ENCODE data around the gene LDLR. TPM values are rescaled to one million over a fixed set of nuclear protein-coding genes. Genes with fewer than 3 reads are reported as not detected.
A peak's percentile ranks its signal among the peaks of the same experiment; 100 is the strongest.
"Not testable (repeated sequence)": the region's sequence is repeated elsewhere in the genome, so short reads cannot be mapped to it uniquely, and the experiment has no call there.

Gene LDLR
- total RNA-seq, 3 donors from 2014 or later (not counting 1 experiment from before 2014, with no cell fraction given), result 84.7 to 172 (median 112) TPM

DNA sequence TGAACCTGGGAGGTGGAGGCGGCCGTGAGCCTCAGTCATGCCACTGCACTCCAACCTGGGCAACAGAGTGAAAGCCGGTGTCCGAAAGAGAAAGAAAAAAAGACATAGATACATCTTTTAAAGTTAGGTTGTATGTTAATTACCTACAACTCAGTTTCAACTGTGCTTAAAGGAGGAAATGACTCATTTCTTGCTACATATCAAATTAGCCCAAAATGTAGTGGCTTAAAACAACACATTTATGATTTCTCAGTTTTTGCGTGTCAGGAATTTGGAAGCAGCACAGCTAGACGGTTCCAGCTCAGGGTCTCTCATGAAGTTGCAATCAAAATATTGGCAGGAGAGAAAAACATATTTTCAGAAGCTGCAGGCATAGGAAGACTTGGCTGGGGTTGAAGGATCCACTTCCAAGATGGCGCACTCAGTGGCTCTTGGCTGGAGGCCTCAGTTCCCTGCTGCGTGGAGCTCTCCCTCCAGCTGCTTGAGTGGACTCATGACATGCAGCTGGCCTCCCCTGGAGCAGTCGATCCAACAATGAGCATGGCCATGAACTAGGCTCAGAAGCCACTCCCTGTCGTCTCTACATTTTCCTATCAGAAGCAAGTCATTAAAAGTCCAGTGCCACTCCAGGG lies 7.1 kb downstream of the LDLR start:
- DNase-seq (peak; percentile 40 to 62), ATAC-seq (peak; percentile 46 to 72 (median 57))
- intact Hi-C loops (cut with micrococcal nuclease), result no loop called here
- peaks cover 5% of the 10 kb centered on the region for H3K36me3 ChIP-seq (ENCODE audit: control insufficient read depth, insufficient read depth, low read length)
- H3K27me3 ChIP-seq (ENCODE audit: control insufficient read depth, insufficient read depth, low read length), result no peaks in the 10 kb centered on the region
- H3K4me3 ChIP-seq (ENCODE audit: low read length), result no peak overlapping the region
- H3K27me3 Mint-ChIP-seq (ENCODE audit: low read depth in 2 of 2), result no peaks in the 10 kb centered on the region
- H3K9me3 ChIP-seq (ENCODE audit: control insufficient read depth, insufficient read depth, low read length), result no peaks in the 10 kb centered on the region
- H3K4me3 Mint-ChIP-seq, result peak overlapping the region; percentile 83
- H3K27ac Mint-ChIP-seq, result peak overlapping the region; percentile 91 to 97
- H3K4me1 ChIP-seq (ENCODE audit: control insufficient read depth, insufficient read depth, low read length), result peaks cover 68% of the 10 kb centered on the region
- peak overlapping the region; percentile 76 for H3K27ac ChIP-seq (ENCODE audit: low read length)
- 53% methylated on average over 8 of the region's 10 CpGs for WGBS (ENCODE audit: insufficient coverage)
- H3K36me3 Mint-ChIP-seq, result no peaks in the 10 kb centered on the region
- H3K4me1 Mint-ChIP-seq, result peaks cover 42 to 49% of the 10 kb centered on the region in 2 donors
- TF ChIP-seq, protein P1, sequence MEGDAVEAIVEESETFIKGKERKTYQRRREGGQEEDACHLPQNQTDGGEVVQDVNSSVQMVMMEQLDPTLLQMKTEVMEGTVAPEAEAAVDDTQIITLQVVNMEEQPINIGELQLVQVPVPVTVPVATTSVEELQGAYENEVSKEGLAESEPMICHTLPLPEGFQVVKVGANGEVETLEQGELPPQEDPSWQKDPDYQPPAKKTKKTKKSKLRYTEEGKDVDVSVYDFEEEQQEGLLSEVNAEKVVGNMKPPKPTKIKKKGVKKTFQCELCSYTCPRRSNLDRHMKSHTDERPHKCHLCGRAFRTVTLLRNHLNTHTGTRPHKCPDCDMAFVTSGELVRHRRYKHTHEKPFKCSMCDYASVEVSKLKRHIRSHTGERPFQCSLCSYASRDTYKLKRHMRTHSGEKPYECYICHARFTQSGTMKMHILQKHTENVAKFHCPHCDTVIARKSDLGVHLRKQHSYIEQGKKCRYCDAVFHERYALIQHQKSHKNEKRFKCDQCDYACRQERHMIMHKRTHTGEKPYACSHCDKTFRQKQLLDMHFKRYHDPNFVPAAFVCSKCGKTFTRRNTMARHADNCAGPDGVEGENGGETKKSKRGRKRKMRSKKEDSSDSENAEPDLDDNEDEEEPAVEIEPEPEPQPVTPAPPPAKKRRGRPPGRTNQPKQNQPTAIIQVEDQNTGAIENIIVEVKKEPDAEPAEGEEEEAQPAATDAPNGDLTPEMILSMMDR (IDR thresholded peaks at IDR 0.05), result no peak
- peaks cover 0 to 3% of the 10 kb centered on the region in 2 donors for H3K9me3 Mint-ChIP-seq

DNA sequence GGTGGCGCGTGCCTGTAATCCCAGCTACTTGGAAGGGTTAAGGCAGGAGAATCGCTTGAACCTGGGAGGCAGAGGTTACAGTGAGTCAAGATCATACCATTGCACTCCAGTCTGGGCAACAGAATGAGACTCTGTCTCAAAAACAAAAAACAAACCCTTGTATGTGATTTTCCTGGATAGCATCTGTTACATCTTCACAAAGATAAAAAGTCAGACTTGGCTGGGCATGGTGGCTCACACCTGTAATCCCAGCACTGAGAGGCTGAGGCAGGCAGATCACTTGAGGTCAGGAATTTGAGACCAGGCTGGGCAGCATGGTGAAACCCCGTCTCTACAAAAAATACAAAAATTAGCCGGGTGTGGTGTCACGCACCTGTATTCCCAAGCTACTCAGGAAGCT lies 8.1 kb downstream of the LDLR start:
- 96% methylated on average over 6 of the region's 6 CpGs for WGBS (ENCODE audit: insufficient coverage)
- H3K36me3 ChIP-seq (ENCODE audit: control insufficient read depth, insufficient read depth, low read length); H3K36me3 Mint-ChIP-seq; H3K4me3 Mint-ChIP-seq; H3K9me3 ChIP-seq (ENCODE audit: control insufficient read depth, insufficient read depth, low read length); ATAC-seq; H3K9me3 Mint-ChIP-seq; H3K27me3 Mint-ChIP-seq (ENCODE audit: low read depth in 2 of 2); H3K27me3 ChIP-seq (ENCODE audit: control insufficient read depth, insufficient read depth, low read length); DNase-seq; intact Hi-C loops (cut with micrococcal nuclease); H3K4me3 ChIP-seq (ENCODE audit: low read length): not testable (repeated sequence)
- Mint-ChIP-seq H3K27ac (peak overlapping the region; percentile 91 to 97), H3K4me1 (peaks cover 32 to 44% of the 10 kb centered on the region in 2 donors)
- peak overlapping the region; percentile 10 for H3K27ac ChIP-seq (ENCODE audit: low read length)
- peaks cover 57% of the 10 kb centered on the region for H3K4me1 ChIP-seq (ENCODE audit: control insufficient read depth, insufficient read depth, low read length)

DNA sequence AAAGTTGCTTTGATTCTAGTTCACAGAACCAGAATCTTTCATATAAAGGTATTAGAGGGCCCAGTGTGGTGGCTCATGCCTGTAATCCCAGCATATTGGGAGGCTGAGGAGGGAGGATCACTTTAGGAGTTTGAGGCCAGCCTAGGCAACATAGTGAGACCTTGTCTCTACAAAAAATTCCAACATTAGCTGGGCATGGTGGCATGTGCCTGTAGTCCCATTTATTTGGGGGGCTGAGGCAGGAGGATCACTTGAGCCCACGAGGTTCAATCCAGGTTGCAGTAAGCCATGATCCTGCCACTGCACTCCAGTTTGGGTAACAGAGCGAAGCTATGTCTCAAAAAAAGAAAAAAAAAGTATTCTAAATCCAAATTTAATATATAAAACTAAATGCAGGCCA lies 9.1 kb downstream of the LDLR start:
- TF ChIP-seq, protein P1 (IDR thresholded peaks at IDR 0.05), result no peak
- intact Hi-C loops (cut with micrococcal nuclease), result loop anchor here (2.0 kb wide), 1 partner anchor 62 kb away; no protein-coding TSS in a partner anchor
- ATAC-seq (no peak), DNase-seq (no peak)
- Mint-ChIP-seq H3K9me3 (peaks cover 0 to 3% of the 10 kb centered on the region in 2 donors), H3K36me3 (no peaks in the 10 kb centered on the region), H3K4me3 (no peak overlapping the region), H3K27ac (peak overlapping the region; percentile 91 to 97), H3K27me3 (ENCODE audit: low read depth in 2 of 2) (no peaks in the 10 kb centered on the region), H3K4me1 (peaks cover 32 to 34% of the 10 kb centered on the region in 2 donors)
- Histone ChIP-seq H3K36me3 (ENCODE audit: control insufficient read depth, insufficient read depth, low read length) (peaks cover 14% of the 10 kb centered on the region), H3K4me3 (ENCODE audit: low read length) (no peak overlapping the region), H3K9me3 (ENCODE audit: control insufficient read depth, insufficient read depth, low read length) (no peaks in the 10 kb centered on the region), H3K27ac (ENCODE audit: low read length) (peak overlapping the region; percentile 2), H3K4me1 (ENCODE audit: control insufficient read depth, insufficient read depth, low read length) (peaks cover 48% of the 10 kb centered on the region), H3K27me3 (ENCODE audit: control insufficient read depth, insufficient read depth, low read length) (no peaks in the 10 kb centered on the region)
- WGBS (ENCODE audit: insufficient coverage), result 100% methylated on average over 1 of the region's 2 CpGs

DNA sequence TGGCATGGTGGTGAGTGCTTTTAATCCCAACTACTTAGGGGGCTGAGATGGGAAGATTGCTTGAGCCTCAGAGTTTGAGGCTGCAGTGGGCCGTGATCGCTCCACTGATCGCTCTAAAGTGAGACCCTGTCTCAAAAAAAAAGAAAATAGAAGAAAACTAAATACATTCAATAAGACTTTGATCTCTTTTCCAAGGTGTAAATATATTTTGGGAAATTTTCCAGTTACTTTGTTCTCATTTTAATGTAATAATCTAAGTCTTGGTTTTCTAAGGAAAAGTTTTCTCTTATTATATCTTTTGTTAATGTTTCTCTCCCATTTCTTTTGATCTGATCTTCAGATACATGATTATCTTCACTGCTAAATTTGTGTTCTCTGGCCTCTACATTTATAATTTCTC lies 9.6 kb downstream of the LDLR start:
- Mint-ChIP-seq H3K27ac (peak overlapping the region; percentile 78 to 97), H3K36me3 (no peaks in the 10 kb centered on the region)
- intact Hi-C loops (cut with micrococcal nuclease), result loop anchor here (2.0 kb wide), 1 partner anchor 62 kb away; no protein-coding TSS in a partner anchor

More for the DNA sequence above, 9.6 kb downstream of the LDLR start:
- WGBS (ENCODE audit: insufficient coverage), result no CpG with 5 or more reads among the region's 3 CpGs
- TF ChIP-seq, protein P1 (IDR thresholded peaks at IDR 0.05), result no peak
- H3K27me3 ChIP-seq (ENCODE audit: control insufficient read depth, insufficient read depth, low read length), result no peaks in the 10 kb centered on the region
- peak overlapping the region; percentile 10 for H3K4me3 Mint-ChIP-seq
- peaks cover 0 to 3% of the 10 kb centered on the region in 2 donors for H3K9me3 Mint-ChIP-seq
- ATAC-seq (no peak), DNase-seq (no peak)
- no peaks in the 10 kb centered on the region for H3K27me3 Mint-ChIP-seq (ENCODE audit: low read depth in 2 of 2)
- no peaks in the 10 kb centered on the region for H3K9me3 ChIP-seq (ENCODE audit: control insufficient read depth, insufficient read depth, low read length)
- H3K4me3 ChIP-seq (ENCODE audit: low read length), result no peak overlapping the region
- peaks cover 32% of the 10 kb centered on the region in 2 donors for H3K4me1 Mint-ChIP-seq
- peaks cover 43% of the 10 kb centered on the region for H3K4me1 ChIP-seq (ENCODE audit: control insufficient read depth, insufficient read depth, low read length)
- no peak overlapping the region for H3K27ac ChIP-seq (ENCODE audit: low read length)
- peaks cover 17% of the 10 kb centered on the region for H3K36me3 ChIP-seq (ENCODE audit: control insufficient read depth, insufficient read depth, low read length)
